Measurements from ENCODE around the gene HNRNPD. TPM values are rescaled to one million over a fixed set of nuclear protein-coding genes. Genes with fewer than 3 reads are reported as not detected.

The HNRNPD gene
- total and polyA plus RNA-seq, 2 donors (not counting 3 experiments of a cell fraction or from before 2014, with no cell fraction given): 91.3 to 363 TPM

- BruUV-seq (replicated peaks): no TSS peak
- no peaks in the 10 kb centered on the region for H3K79me2 ChIP-seq (ENCODE audit: control insufficient read depth, insufficient read depth, low read length)
- DNase-seq (ENCODE audit: low read depth, low spot score) (no peak), FAIRE-seq (no peak)
- H2AFZ ChIP-seq (ENCODE audit: low read depth, low read length): no peak overlapping the region
- no peaks in the 10 kb centered on the region for H3K4me1 ChIP-seq (ENCODE audit: control insufficient read depth, extremely low read depth, insufficient read depth, low read length)
- H3K9me3 ChIP-seq (replicated peaks; ENCODE audit: control insufficient read depth, insufficient read depth, low read length): no peaks in the 10 kb centered on the region
- no peak overlapping the region for H3K27ac ChIP-seq (ENCODE audit: insufficient read depth, low read depth, low read length)
- dilution Hi-C loops (cut with MboI; ENCODE audit: extremely low pct_ligation_motif_present, low sequenced_read_pairs) (no loop called here), intact Hi-C loops (cut with micrococcal nuclease) (no loop called here)
- H3K4me3 ChIP-seq (replicated peaks in 1 of 3; ENCODE audit: insufficient read depth in 1 of 3, low read depth in 1 of 3, low read length in 3 of 3): no peak overlapping the region
- H4K20me1 ChIP-seq (replicated peaks; ENCODE audit: control insufficient read depth, extremely low read depth, insufficient read depth, low read length): no peaks in the 10 kb centered on the region
- CTCF ChIA-PET: no interaction called here
- TF ChIP-seq JUN (IDR thresholded peaks at IDR 0.05; ENCODE audit: borderline replicate concordance, insufficient read depth, insufficient read length, low read depth) (no peak), GATA2 (IDR thresholded peaks at IDR 0.05; ENCODE audit: insufficient read depth, insufficient read length, low read depth, low read length) (no peak), MAX (IDR thresholded peaks at IDR 0.05; ENCODE audit: insufficient read depth, insufficient read length) (no peak), MYC (IDR thresholded peaks at IDR 0.05; ENCODE audit: low read depth, low read length) (no peak), CTCF (IDR thresholded peaks at IDR 0.05; ENCODE audit: extremely low read depth in 1 of 2, insufficient read depth in 1 of 2, low read depth in 1 of 2, low read length in 2 of 2) (no peak), POLR2AphosphoS5 (IDR thresholded peaks at IDR 0.05; ENCODE audit: insufficient read depth, low read depth, low read length) (no peak), EZH2 (IDR thresholded peaks at IDR 0.05; ENCODE audit: borderline replicate concordance, low read depth, low read length, severe bottlenecking) (no peak), POLR2A (IDR thresholded peaks at IDR 0.05; ENCODE audit: low read depth, low read length) (no peak), FOS (IDR thresholded peaks at IDR 0.05; ENCODE audit: borderline replicate concordance, insufficient read depth, low read length) (no peak)
- peaks cover 3 to 5% of the 10 kb centered on the region in 2 experiments for H3K27me3 ChIP-seq (ENCODE audit: control insufficient read depth in 2 of 2, insufficient read depth in 2 of 2, low read length in 2 of 2)
- no peak overlapping the region for H3K9ac ChIP-seq (replicated peaks; ENCODE audit: extremely low read depth, insufficient read depth, low read length)
- POLR2A ChIA-PET: no interaction called here
- no peak overlapping the region for H3K4me2 ChIP-seq (ENCODE audit: insufficient read depth, low read length)
- no peaks in the 10 kb centered on the region for H3K9me1 ChIP-seq (replicated peaks; ENCODE audit: control insufficient read depth, extremely low read depth, insufficient read depth, low read length)
- no peaks in the 10 kb centered on the region for H3K36me3 ChIP-seq (ENCODE audit: control insufficient read depth in 2 of 2, extremely low read depth in 1 of 2, insufficient read depth in 2 of 2, low read length in 2 of 2)
These were observed 27.8 kb upstream of the HNRNPD start for GRCh38 chr4:82401600-82401999.

Measured in endothelial cell of umbilical vein (primary cell).